ENCODE results near the gene KIF1A. TPM values are rescaled to one million over a fixed set of nuclear protein-coding genes. Genes with fewer than 3 reads are reported as not detected.
A peak's percentile ranks its signal among the peaks of the same experiment; 100 is the strongest.

The KIF1A gene
- total and polyA plus RNA-seq, 2 of the 8 experiments (the other 6 are each of a cell fraction or from before 2014, with no cell fraction given), result 61.3 to 281 TPM

- CTCF ChIA-PET (ENCODE audit: partially characterized antibody), result interaction anchor here (1.0 kb wide), 1 partner anchor 19 kb away, joined by 3 read pairs; no protein-coding TSS in a partner anchor
Measured at GRCh38 chr2:240814946-240815760, 4.9 kb downstream of the KIF1A start.

More at GRCh38 chr2:240814946-240815760, 4.9 kb downstream of the KIF1A start:
- no peak overlapping the region for H2BK120ac ChIP-seq (replicated peaks; ENCODE audit: low read depth, low read length)
- H2AK5ac ChIP-seq (ENCODE audit: low read depth, low read length), result no peak overlapping the region
- H3K4me1 ChIP-seq (replicated peaks in 1 of 4; ENCODE audit: control insufficient read depth in 3 of 4, insufficient read depth in 4 of 4, low read length in 3 of 4), result peaks cover 0 to 21% (median 15%) of the 10 kb centered on the region in 4 experiments; a peak in 6 of 7 replicates
- H3K79me2 ChIP-seq (ENCODE audit: control insufficient read depth in 1 of 2, insufficient read depth in 2 of 2, low read length in 2 of 2), result peaks cover 49 to 86% of the 10 kb centered on the region in 2 experiments
- no peaks in the 10 kb centered on the region for H3K27me3 ChIP-seq (replicated peaks in 1 of 4; ENCODE audit: control insufficient read depth in 3 of 4, extremely low read depth in 1 of 4, insufficient read depth in 3 of 4, low read length in 3 of 4)
- DNase-seq (ENCODE audit: low read depth in 1 of 2, low spot score in 2 of 2), result no peak
- peak overlapping the region; percentile 10; the same call in 1 of the 2 replicates for H4K8ac ChIP-seq (ENCODE audit: extremely low read depth, insufficient read depth, low read length)
- H4K5ac ChIP-seq (ENCODE audit: insufficient read length, low read depth, low read length), result no peak overlapping the region
- no peak for FAIRE-seq
- POLR2A ChIA-PET (ENCODE audit: partially characterized antibody), result interaction anchor here (0.8 to 3.2 kb wide), 9 partner anchors 8 to 33 kb away, joined by 3 to 12 read pairs (median 4); no protein-coding TSS in a partner anchor
- no peak overlapping the region for H2BK20ac ChIP-seq (ENCODE audit: low read length)
- H3K14ac ChIP-seq (ENCODE audit: insufficient read length), result no peak overlapping the region
- peaks cover 4% of the 10 kb centered on the region; the same call in 1 of the 2 replicates for H3K23me2 ChIP-seq (ENCODE audit: low read depth, low read length)
- no peak overlapping the region for H3K56ac ChIP-seq (replicated peaks; ENCODE audit: insufficient read length, low read depth, low read length)
- H3K27ac ChIP-seq (ENCODE audit: low read depth, low read length), result no peak overlapping the region
- H3K18ac ChIP-seq (ENCODE audit: extremely low read depth, low read length), result no peak overlapping the region
- no peak overlapping the region for H3K4ac ChIP-seq (replicated peaks; ENCODE audit: insufficient read length, low read depth, low read length)
- peaks cover 0 to 6% of the 10 kb centered on the region in 2 experiments; a peak in 1 of 4 replicates for H3K9me3 ChIP-seq (ENCODE audit: insufficient read depth in 2 of 2, low read depth in 1 of 2, low read length in 1 of 2)
- no peak overlapping the region for H2AFZ ChIP-seq (ENCODE audit: low read length)
- H4K20me1 ChIP-seq (replicated peaks in 1 of 2; ENCODE audit: control insufficient read depth in 1 of 2, insufficient read depth in 2 of 2, low read length in 2 of 2), result peaks cover 44 to 54% of the 10 kb centered on the region in 2 experiments
- H3K79me1 ChIP-seq (ENCODE audit: low read depth, low read length), result peaks cover 27% of the 10 kb centered on the region
- no peak overlapping the region for H2BK12ac ChIP-seq (ENCODE audit: low read depth, low read length)
- H3K9ac ChIP-seq (replicated peaks in 1 of 4; ENCODE audit: extremely low read depth in 1 of 4, low read depth in 3 of 4, low read length in 3 of 4), result no peak overlapping the region
- peaks cover 9 to 27% (median 14%) of the 10 kb centered on the region in 4 experiments for H3K36me3 ChIP-seq (ENCODE audit: control insufficient read depth in 2 of 4, insufficient read depth in 4 of 4, low read length in 3 of 4)
- H3K23ac ChIP-seq (ENCODE audit: insufficient read length), result no peak overlapping the region
- no peak overlapping the region for H2BK5ac ChIP-seq (ENCODE audit: low read depth, low read length)
- H2BK15ac ChIP-seq (ENCODE audit: low read length), result no peak overlapping the region
- H3K4me3 ChIP-seq (ENCODE audit: extremely low read depth in 1 of 4, insufficient read depth in 2 of 4, low read depth in 3 of 4, low read length in 4 of 4), result no peak overlapping the region
- WGBS, 2 experiments (ENCODE audit: extremely low coverage in 1 of 2, insufficient coverage in 1 of 2, insufficient read length in 1 of 2, insufficient replicate concordance in 2 of 2, low coverage in 1 of 2, low lambda C conversion rate in 2 of 2, missing lambda C conversion rate in 1 of 2), result 91% methylated on average over 11 of the region's 11 CpGs; no CpG with 5 or more reads in 1 of the 2 experiments
- TF ChIP-seq BRCA1 (IDR thresholded peaks at IDR 0.05; ENCODE audit: low read depth, low read length), result no peak
- TF ChIP-seq, protein P1, sequence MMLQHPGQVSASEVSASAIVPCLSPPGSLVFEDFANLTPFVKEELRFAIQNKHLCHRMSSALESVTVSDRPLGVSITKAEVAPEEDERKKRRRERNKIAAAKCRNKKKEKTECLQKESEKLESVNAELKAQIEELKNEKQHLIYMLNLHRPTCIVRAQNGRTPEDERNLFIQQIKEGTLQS (IDR thresholded peaks at IDR 0.05; ENCODE audit: insufficient read depth, low read depth, low read length), result no peak
- H4K91ac ChIP-seq (replicated peaks; ENCODE audit: insufficient read length, low read length), result no peak overlapping the region
- no peak overlapping the region for H3K4me2 ChIP-seq (ENCODE audit: insufficient read depth in 1 of 2, low read depth in 2 of 2, low read length in 2 of 2)
